Bronchial epithelial cell (primary cell): ENCODE measurements around the gene BCOR. TPM values are rescaled to one million over a fixed set of nuclear protein-coding genes. Genes with fewer than 3 reads are reported as not detected.

Experiments
- DNase-seq: peaks from one replicate; pipeline ENCODE4 v3.0.0-alpha.2; 2010; ENCODE audit warnings: low read depth
- FAIRE-seq: peaks from 2 replicates; lab custom pipeline; 2011; peaks lifted over from hg19 to GRCh38; lab: Jason Lieb, UNC
- H3K27me3 ChIP-seq: 2 replicates; pipeline ENCODE4 v1.5.1; 2011; ENCODE audit warnings: low read length; ENCODE audit not compliant: control insufficient read depth, insufficient read depth
- H3K36me3 ChIP-seq: 2 replicates; pipeline ENCODE4 v1.5.1; 2011; ENCODE audit warnings: low read length; ENCODE audit not compliant: control insufficient read depth, insufficient read depth
- H3K4me3 ChIP-seq: 2 replicates; pipeline ENCODE4 v1.5.1; 2011; ENCODE audit warnings: mild to moderate bottlenecking, low read depth, low read length, control low read depth
- total RNA-seq: library from RNA; depleted of rRNA; stranded (reverse); fragments of >200 nt; gene quantifications from 2 replicates; pipeline ENCODE4 v1.2.1, GENCODE V29; 2014
- TF ChIP-seq, protein P1 (sequence below): IDR thresholded peaks from 2 replicates; pipeline ENCODE4 v1.5.1; 2011; ENCODE audit warnings: mild to moderate bottlenecking, moderate library complexity, low read length, control low read depth, inconsistent platforms; ENCODE audit not compliant: insufficient read depth, severe bottlenecking

Gene BCOR
- total RNA-seq, 1 donor from 2014 or later, result 6.1 TPM

GRCh38 chrX:40037367-40037766, 60.4 kb downstream of the BCOR start:
- H3K27me3 ChIP-seq, result no peaks in the 10 kb centered on the region
- no peak overlapping the region for H3K4me3 ChIP-seq
- no peaks in the 10 kb centered on the region for H3K36me3 ChIP-seq
- DNase-seq (no peak), FAIRE-seq (no peak)
- TF ChIP-seq, protein P1, sequence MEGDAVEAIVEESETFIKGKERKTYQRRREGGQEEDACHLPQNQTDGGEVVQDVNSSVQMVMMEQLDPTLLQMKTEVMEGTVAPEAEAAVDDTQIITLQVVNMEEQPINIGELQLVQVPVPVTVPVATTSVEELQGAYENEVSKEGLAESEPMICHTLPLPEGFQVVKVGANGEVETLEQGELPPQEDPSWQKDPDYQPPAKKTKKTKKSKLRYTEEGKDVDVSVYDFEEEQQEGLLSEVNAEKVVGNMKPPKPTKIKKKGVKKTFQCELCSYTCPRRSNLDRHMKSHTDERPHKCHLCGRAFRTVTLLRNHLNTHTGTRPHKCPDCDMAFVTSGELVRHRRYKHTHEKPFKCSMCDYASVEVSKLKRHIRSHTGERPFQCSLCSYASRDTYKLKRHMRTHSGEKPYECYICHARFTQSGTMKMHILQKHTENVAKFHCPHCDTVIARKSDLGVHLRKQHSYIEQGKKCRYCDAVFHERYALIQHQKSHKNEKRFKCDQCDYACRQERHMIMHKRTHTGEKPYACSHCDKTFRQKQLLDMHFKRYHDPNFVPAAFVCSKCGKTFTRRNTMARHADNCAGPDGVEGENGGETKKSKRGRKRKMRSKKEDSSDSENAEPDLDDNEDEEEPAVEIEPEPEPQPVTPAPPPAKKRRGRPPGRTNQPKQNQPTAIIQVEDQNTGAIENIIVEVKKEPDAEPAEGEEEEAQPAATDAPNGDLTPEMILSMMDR, result no peak

DNA sequence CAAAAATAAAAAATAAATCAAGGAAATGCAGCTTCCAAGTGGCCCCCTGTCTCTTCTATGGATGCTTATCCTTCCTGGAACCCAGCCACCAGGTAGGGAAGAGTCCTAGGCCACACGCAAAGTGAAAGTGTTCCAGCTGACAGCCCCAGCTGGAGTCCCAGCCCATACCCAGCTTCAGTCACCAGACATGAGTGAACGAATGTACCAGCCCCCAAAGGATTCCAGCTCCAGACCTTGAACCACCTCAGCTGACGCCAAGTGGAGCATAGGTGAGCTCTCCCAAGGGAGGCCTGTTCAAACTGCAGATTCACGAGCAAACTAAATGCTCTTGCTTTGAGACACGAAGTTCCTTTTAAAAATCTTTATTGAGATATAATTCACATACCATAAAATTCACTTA, 62.0 kb downstream of the BCOR start:
- Histone ChIP-seq H3K27me3 (no peaks in the 10 kb centered on the region), H3K4me3 (no peak overlapping the region), H3K36me3 (no peaks in the 10 kb centered on the region)
- TF ChIP-seq, protein P1, result no peak
- FAIRE-seq (no peak), DNase-seq (no peak)

DNA sequence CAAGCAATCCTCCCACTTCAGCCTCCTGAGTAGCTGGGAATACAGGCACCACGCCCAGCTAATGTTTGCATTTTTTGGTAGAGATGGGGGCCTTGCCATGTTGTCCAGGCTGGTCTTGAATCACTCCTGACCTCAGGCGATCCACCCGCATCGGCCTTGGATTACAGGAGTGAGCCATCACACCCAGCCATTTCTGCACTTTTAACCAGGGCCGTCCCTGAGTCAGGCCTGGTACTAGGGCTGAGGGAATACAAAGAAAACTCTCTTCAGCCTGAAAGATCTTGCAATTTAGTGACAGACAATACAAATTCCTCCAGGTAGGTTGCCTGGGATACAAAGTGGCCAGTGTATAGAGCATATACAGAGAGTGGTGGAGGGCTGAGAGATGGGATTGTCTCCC, 65.8 kb downstream of the BCOR start:
- TF ChIP-seq, protein P1, result no peak
- Histone ChIP-seq H3K27me3 (no peaks in the 10 kb centered on the region), H3K36me3 (no peaks in the 10 kb centered on the region), H3K4me3 (no peak overlapping the region)
- no peak for DNase-seq
- no peak for FAIRE-seq

- H3K36me3 ChIP-seq, result no peaks in the 10 kb centered on the region
- H3K27me3 ChIP-seq, result no peaks in the 10 kb centered on the region
- no peak overlapping the region for H3K4me3 ChIP-seq
- no peak for FAIRE-seq
- no peak for DNase-seq
- TF ChIP-seq, protein P1, result no peak
Observed at GRCh38 chrX:40030205-40030604, 67.6 kb downstream of the BCOR start.

GRCh38 chrX:40022421-40022820, 75.3 kb downstream of the BCOR start:
- DNase-seq (no peak), FAIRE-seq (no peak)
- no peaks in the 10 kb centered on the region for H3K36me3 ChIP-seq
- TF ChIP-seq, protein P1, result no peak
- no peaks in the 10 kb centered on the region for H3K27me3 ChIP-seq
- H3K4me3 ChIP-seq, result no peak overlapping the region

GRCh38 chrX:40021647-40022046, 76.1 kb downstream of the BCOR start:
- Histone ChIP-seq H3K4me3 (no peak overlapping the region), H3K27me3 (no peaks in the 10 kb centered on the region), H3K36me3 (no peaks in the 10 kb centered on the region)
- FAIRE-seq (no peak), DNase-seq (no peak)
- TF ChIP-seq, protein P1, result no peak
